Lower lobe of right lung (tissue), 2 donors: Measurements from ENCODE around the gene NUDCD3. TPM values are rescaled to one million over a fixed set of nuclear protein-coding genes. Genes with fewer than 3 reads are reported as not detected.

ENCODE experiments used
- ATAC-seq, 2 donors: fragments of 200-7000 bp; cut with Tn5 transposase; one replicate each; pipeline ENCODE4 v1.9.1; 2020 to 2022; ENCODE audit warnings: mild to moderate bottlenecking in 2 of 2, moderate library complexity in 2 of 2
- DNase-seq: peaks from one replicate; pipeline ENCODE4 v3.0.0-alpha.2; 2020
- H3K27ac ChIP-seq: fragments of 200-600 bp; one replicate; pipeline ENCODE4 v1.8.0; 2022
- H3K27me3 ChIP-seq: fragments of 200-600 bp; one replicate; pipeline ENCODE4 v1.8.0; 2022; ENCODE audit warnings: low read depth
- H3K36me3 ChIP-seq: fragments of 200-600 bp; one replicate; pipeline ENCODE4 v1.8.0; 2022; ENCODE audit warnings: mild to moderate bottlenecking
- H3K4me1 ChIP-seq: fragments of 200-600 bp; one replicate; pipeline ENCODE4 v1.8.0; 2022
- H3K4me3 ChIP-seq: fragments of 200-600 bp; one replicate; pipeline ENCODE4 v1.8.0; 2022; ENCODE audit warnings: mild to moderate bottlenecking
- H3K9me3 ChIP-seq: fragments of 200-600 bp; one replicate; pipeline ENCODE4 v1.8.0; 2022
- CTCF ChIP-seq: fragments of 200-600 bp; IDR thresholded peaks from one replicate; pipeline ENCODE4 v1.8.0; 2022; ENCODE audit warnings: antibody characterized with exemption, mild to moderate bottlenecking
- intact Hi-C: fragments of 100-400 bp; cut with DNase I; formaldehyde crosslinking; loops from one replicate; pipeline ENCODE4 v1.11.0; 2022
- total RNA-seq: library from RNA; stranded (reverse); fragmentation: NEBNext Ultra II Directional; extraction: Animal tissue kit (Norgen Biotek cat#: 25700); gene quantifications from one replicate; pipeline ENCODE4 v1.2.1, GENCODE V29; 2021
- donor health status: DM: no; HTN: yes; CAD: no; lungs with severe emphysema.

Gene NUDCD3
- total RNA-seq, 1 donor from 2014 or later = 87.6 TPM

GRCh38 chr7:44484482-44485313, 5.8 kb downstream of the NUDCD3 start:
- intact Hi-C loops = no loop called here
- DNase-seq (no peak), ATAC-seq (no peak)
- Histone ChIP-seq H3K4me3 (no peak overlapping the region), H3K9me3 (no peaks in the 10 kb centered on the region), H3K27ac (no peak overlapping the region), H3K36me3 (peaks cover 55% of the 10 kb centered on the region), H3K4me1 (peaks cover 55% of the 10 kb centered on the region), H3K27me3 (no peaks in the 10 kb centered on the region)
- no peak for TF ChIP-seq CTCF

GRCh38 chr7:44482502-44483485, 7.7 kb downstream of the NUDCD3 start:
- intact Hi-C loops = no loop called here

GRCh38 chr7:44477938-44478337, 12.5 kb downstream of the NUDCD3 start:
- DNase-seq = no peak
- Histone ChIP-seq H3K27me3 (no peaks in the 10 kb centered on the region), H3K27ac (no peak overlapping the region), H3K9me3 (no peaks in the 10 kb centered on the region), H3K4me1 (peaks cover 13% of the 10 kb centered on the region), H3K36me3 (peaks cover 99% of the 10 kb centered on the region), H3K4me3 (no peak overlapping the region)
- intact Hi-C loops = no loop called here
- ATAC-seq = no peak
- TF ChIP-seq CTCF = no peak

More at GRCh38 chr7:44482502-44483485, 7.7 kb downstream of the NUDCD3 start:
- Histone ChIP-seq H3K4me3 (no peak overlapping the region), H3K4me1 (peaks cover 36% of the 10 kb centered on the region), H3K36me3 (peaks cover 74% of the 10 kb centered on the region), H3K27ac (no peak overlapping the region), H3K27me3 (no peaks in the 10 kb centered on the region), H3K9me3 (no peaks in the 10 kb centered on the region)
- DNase-seq = no peak
- no peak for ATAC-seq
- no peak for TF ChIP-seq CTCF

- TF ChIP-seq CTCF = peak; percentile 91
- Histone ChIP-seq H3K27me3 (no peaks in the 10 kb centered on the region), H3K4me1 (peaks cover 14% of the 10 kb centered on the region), H3K9me3 (no peaks in the 10 kb centered on the region), H3K27ac (no peak overlapping the region), H3K4me3 (no peak overlapping the region), H3K36me3 (peaks cover 96% of the 10 kb centered on the region)
- intact Hi-C loops = no loop called here
- ATAC-seq = peak; percentile 90 to 95
- peak; percentile 49 for DNase-seq
Observed at GRCh38 chr7:44477063-44477830, 13.2 kb downstream of the NUDCD3 start.

- intact Hi-C loops = no loop called here
- TF ChIP-seq CTCF = no peak
- Histone ChIP-seq H3K9me3 (no peaks in the 10 kb centered on the region), H3K4me3 (no peak overlapping the region), H3K27ac (no peak overlapping the region), H3K4me1 (peaks cover 19% of the 10 kb centered on the region), H3K36me3 (peaks cover 93% of the 10 kb centered on the region), H3K27me3 (no peaks in the 10 kb centered on the region)
- ATAC-seq = no peak
- no peak for DNase-seq
Observed at GRCh38 chr7:44476313-44476712, 14.1 kb downstream of the NUDCD3 start.
